SK-N-SH (cell line): Measurements from ENCODE around the gene CCDC169. TPM values are rescaled to one million over a fixed set of nuclear protein-coding genes. Genes with fewer than 3 reads are reported as not detected.
"Not testable (repeated sequence)": the region's sequence is repeated elsewhere in the genome, so short reads cannot be mapped to it uniquely, and the experiment has no call there.

Source experiments
- CTCF ChIA-PET: fragments of 300-600, 350-600 bp; formaldehyde crosslinking; extraction: SDS; loops from one replicate; lab custom pipeline; 2021; lab: Yijun Ruan, JAX
- POLR2A ChIA-PET: fragments of 350-600 bp; sonication (Branson Sonifier 250); formaldehyde crosslinking; extraction: SDS; loops from one replicate; lab custom pipeline; 2020; ENCODE audit warnings: antibody characterized with exemption, inconsistent platforms; lab: Yijun Ruan, JAX
- DNase-seq: peaks from one replicate; pipeline ENCODE4 v3.0.0; 2012
- H2AFZ ChIP-seq: fragments of 200-600 bp; sonication (generic); 2 replicates; pipeline ENCODE4 v1.8.1; 2016; ENCODE audit warnings: antibody characterized with exemption, mild to moderate bottlenecking, low read depth
- H3F3A ChIP-seq: fragments of 200-600 bp; sonication (generic); replicated peaks from 2 replicates; pipeline ENCODE3; 2016; ENCODE audit warnings: antibody characterized with exemption, mild to moderate bottlenecking; ENCODE audit not compliant: insufficient read depth
- H3K27ac ChIP-seq, 2 experiments: fragments of 200-500 bp in 1 of 2; fragments of 200-600 bp in 1 of 2; sonication (Bioruptor generic) in 1 of 2; sonication (generic), shearing (Covaris generic) in 1 of 2; 2 replicates each; pipeline versions ENCODE4 v1.5.1 to v1.6.1; 2014 to 2016; ENCODE audit warnings: low read depth in 2 of 2, inconsistent platforms in 1 of 2, low read length in 1 of 2, mild to moderate bottlenecking in 1 of 2, mixed read lengths in 1 of 2
- H3K27me3 ChIP-seq: fragments of 200-600 bp; sonication (generic), shearing (Covaris generic); 2 replicates; pipeline ENCODE4 v1.6.1; 2016; ENCODE audit warnings: mixed run types; ENCODE audit not compliant: insufficient read depth
- H3K36me3 ChIP-seq, 2 experiments: fragments of 200-500 bp in 1 of 2; fragments of 200-600 bp in 1 of 2; sonication (Bioruptor generic) in 1 of 2; sonication (generic) in 1 of 2; replicated peaks in 1 of 2; 2 replicates each; pipeline versions ENCODE3 to v1.5.1; 2014 to 2016; ENCODE audit warnings: low read length in 1 of 2, mild to moderate bottlenecking in 1 of 2; ENCODE audit not compliant: insufficient read depth in 2 of 2, control insufficient read depth in 1 of 2
- H3K4me1 ChIP-seq, 2 experiments: fragments of 200-500 bp in 1 of 2; fragments of 200-600 bp in 1 of 2; sonication (Bioruptor generic) in 1 of 2; sonication (generic), shearing (Covaris generic) in 1 of 2; 2 replicates each; pipeline versions ENCODE4 v1.5.1 to v1.6.1; 2014 to 2016; ENCODE audit warnings: low read depth in 1 of 2, low read length in 1 of 2, mixed run types in 1 of 2; ENCODE audit not compliant: insufficient read depth in 2 of 2, control insufficient read depth in 1 of 2
- H3K4me2 ChIP-seq: fragments of 200-600 bp; sonication (generic), shearing (Covaris generic); 2 replicates; pipeline ENCODE4 v1.6.1; 2017; ENCODE audit warnings: mixed run types
- H3K4me3 ChIP-seq, 2 experiments: fragments of 200-500 bp in 1 of 2; fragments of 200-600 bp in 1 of 2; sonication (Bioruptor generic) in 1 of 2; sonication (generic), shearing (Covaris generic) in 1 of 2; 2 replicates each; pipeline versions ENCODE4 v1.5.1 to v1.8.1; 2014 to 2016; ENCODE audit warnings: low read depth in 2 of 2, inconsistent platforms in 1 of 2, low read length in 1 of 2, mild to moderate bottlenecking in 1 of 2, mixed read lengths in 1 of 2, moderate library complexity in 1 of 2
- H3K79me2 ChIP-seq: fragments of 200-600 bp; sonication (generic); 2 replicates; pipeline ENCODE4 v1.8.1; 2017; ENCODE audit warnings: mild to moderate bottlenecking; ENCODE audit not compliant: insufficient read depth
- H3K9ac ChIP-seq: fragments of 200-600 bp; sonication (generic); 2 replicates; pipeline ENCODE4 v1.6.1; 2017; ENCODE audit warnings: mixed run types
- H3K9me2 ChIP-seq: fragments of 200-600 bp; sonication (generic); 2 replicates; pipeline ENCODE4 v1.6.1; 2017; ENCODE audit warnings: mixed run types
- H3K9me3 ChIP-seq: fragments of 200-600 bp; sonication (generic); 2 replicates; pipeline ENCODE4 v1.6.1; 2017; ENCODE audit warnings: mixed run types, mild to moderate bottlenecking, moderate library complexity
- H4K20me1 ChIP-seq: fragments of 200-600 bp; sonication (generic); 2 replicates; pipeline ENCODE4 v1.6.1; 2017; ENCODE audit warnings: mild to moderate bottlenecking, mixed run types; ENCODE audit not compliant: insufficient read depth
- GATA2 ChIP-seq: sonication (generic); formaldehyde crosslinking; IDR thresholded peaks from 2 replicates; pipeline ENCODE4 v1.5.0; 2020; ENCODE audit warnings: mild to moderate bottlenecking, missing genetic modification reagents
- JUND ChIP-seq: IDR thresholded peaks from 2 replicates; pipeline ENCODE4 v1.4.0; 2012
- MXI1 ChIP-seq: IDR thresholded peaks from 2 replicates; pipeline ENCODE4 v1.6.1; 2012; ENCODE audit warnings: mild to moderate bottlenecking, low read depth, low read length, improper control_type of control experiment
- NRF1 ChIP-seq: IDR thresholded peaks from 2 replicates; pipeline ENCODE4 v1.6.1; 2012; ENCODE audit warnings: low read depth, mild to moderate bottlenecking, low read length
- RCOR1 ChIP-seq: fragments of 150-350 bp; IDR thresholded peaks from 2 replicates; pipeline ENCODE4 v1.6.1; 2017; ENCODE audit warnings: antibody characterized with exemption, low read length
- RFX5 ChIP-seq: IDR thresholded peaks from 2 replicates; pipeline ENCODE4 v1.6.1; 2012; ENCODE audit warnings: mild to moderate bottlenecking, improper control_type of control experiment, low read length
- SMC3 ChIP-seq: IDR thresholded peaks from 2 replicates; pipeline ENCODE4 v1.6.1; 2012; ENCODE audit warnings: low read depth, low read length, improper control_type of control experiment
- TAF1 ChIP-seq: IDR thresholded peaks from 2 replicates; pipeline ENCODE4 v1.6.1; 2012; ENCODE audit warnings: low read depth, mild to moderate bottlenecking, low read length, moderate library complexity, borderline replicate concordance
- TEAD4 ChIP-seq: IDR thresholded peaks from 2 replicates; pipeline ENCODE4 v1.4.0; 2012; ENCODE audit warnings: mild to moderate bottlenecking, borderline replicate concordance; ENCODE audit not compliant: insufficient read depth
- WGBS: methylation state at CpG from one replicate; pipeline ENCODE4 v1.1.6; 2017; ENCODE audit warnings: low lambda C conversion rate; 5-methylcytosine and 5-hydroxymethylcytosine counted together
- polyA plus RNA-seq, 3 experiments: library from polyadenylated mRNA; depleted of rRNA; stranded (reverse); fragments of >200 nt; gene quantifications; 2 replicates each; pipeline ENCODE4 v1.2.3, GENCODE V29; 2012
- TF ChIP-seq, protein P1 (sequence below): IDR thresholded peaks from 2 replicates; pipeline ENCODE4 v1.4.0; 2012; ENCODE audit warnings: low read depth
- TF ChIP-seq, protein P2 (sequence below): fragments of 200-600 bp; sonication (generic); IDR thresholded peaks from 2 replicates; pipeline ENCODE4 v1.6.1; 2017; ENCODE audit warnings: antibody characterized with exemption, mild to moderate bottlenecking, moderate library complexity
- TF ChIP-seq, protein P3 (sequence below): fragments of 150-350 bp; IDR thresholded peaks from 2 replicates; pipeline ENCODE4 v1.6.1; 2016; ENCODE audit warnings: mild to moderate bottlenecking, low read depth, low read length
- TF ChIP-seq, protein P4 (sequence below): IDR thresholded peaks from 2 replicates; pipeline ENCODE4 v1.4.0; 2012; ENCODE audit warnings: low read depth, borderline replicate concordance

CCDC169 gene
- polyA plus RNA-seq, 1 of the 3 experiments (the other 2 are of a cell fraction) = 1.8 TPM

DNA sequence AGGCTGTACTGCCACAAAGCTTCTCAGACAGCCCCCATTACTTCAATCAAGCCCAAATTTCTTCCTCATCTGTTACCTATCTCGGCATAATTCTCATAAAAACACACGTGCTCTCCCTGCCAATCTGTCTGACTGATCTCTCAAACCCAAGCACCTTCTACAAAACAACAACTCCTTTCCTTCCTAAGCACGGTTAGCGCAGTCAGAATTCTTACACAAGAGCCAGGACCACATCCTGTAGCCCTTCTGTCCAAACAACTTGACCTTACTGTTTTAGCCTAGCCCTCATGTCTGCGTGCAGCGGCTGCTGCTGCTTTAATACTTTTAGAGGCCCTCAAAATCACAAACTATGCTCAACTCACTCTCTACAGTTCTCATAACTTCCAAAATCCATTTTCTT, 22.2 kb upstream of the CCDC169 start:
- POLR2A ChIA-PET, DNase-seq, H3K36me3 ChIP-seq, H3K9ac ChIP-seq, H3K9me2 ChIP-seq, H3K4me1 ChIP-seq, H3F3A ChIP-seq, H4K20me1 ChIP-seq, H3K4me2 ChIP-seq, H2AFZ ChIP-seq, H3K27ac ChIP-seq, H3K27me3 ChIP-seq, H3K9me3 ChIP-seq, H3K79me2 ChIP-seq, CTCF ChIA-PET, H3K4me3 ChIP-seq: not testable (repeated sequence)
- WGBS = 51% methylated on average over 5 of the region's 6 CpGs

DNA sequence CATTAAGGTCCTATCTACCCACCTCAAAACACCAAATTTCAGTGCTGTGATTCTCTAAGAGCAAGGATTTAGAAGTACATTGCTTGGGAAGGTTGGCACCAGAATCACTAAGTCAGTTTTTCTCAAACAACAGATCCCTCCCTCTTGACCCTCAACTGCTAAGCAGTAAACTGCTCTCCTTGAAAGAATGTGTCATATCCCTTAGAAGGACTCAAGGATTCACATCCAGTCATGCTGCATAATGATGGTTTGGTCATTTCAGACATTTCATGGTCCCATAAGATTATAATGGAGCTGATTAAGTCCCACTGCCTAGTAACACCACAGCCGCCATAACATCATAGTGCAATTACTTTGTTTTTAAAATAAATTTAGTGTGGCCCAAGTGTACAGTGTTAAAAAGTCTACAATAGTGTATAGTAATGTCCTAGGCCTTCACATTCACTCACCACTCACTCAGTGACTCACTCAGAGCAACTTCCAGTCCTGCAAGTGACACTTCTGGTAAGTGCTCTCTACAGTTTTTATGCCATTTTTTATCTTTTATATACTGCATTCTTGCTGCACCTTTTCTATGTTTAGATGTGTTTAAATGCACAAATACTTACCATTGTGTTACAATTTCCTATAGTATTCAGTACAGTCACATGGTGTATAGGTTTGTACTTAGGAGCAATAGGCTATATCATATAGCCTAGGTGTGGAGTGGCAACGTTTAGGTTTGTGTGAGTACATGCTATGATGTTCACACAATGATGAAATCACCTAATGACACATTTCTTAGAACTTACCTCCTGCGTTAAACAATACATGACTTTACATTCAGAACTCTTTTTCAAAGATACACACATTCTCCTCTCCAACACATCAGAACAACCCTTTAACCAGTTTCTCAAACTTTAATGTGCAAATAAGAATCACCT, 15.7 kb upstream of the CCDC169 start:
- Histone ChIP-seq H3K27me3 (no peaks in the 10 kb centered on the region), H3K4me3 (no peak overlapping the region), H3K9me2 (no peaks in the 10 kb centered on the region), H3K9ac (no peak overlapping the region), H2AFZ (no peak overlapping the region), H3K27ac (no peak overlapping the region), H3K4me2 (no peak overlapping the region), H3K9me3 (no peaks in the 10 kb centered on the region), H3F3A (no peaks in the 10 kb centered on the region), H3K79me2 (no peaks in the 10 kb centered on the region), H4K20me1 (no peaks in the 10 kb centered on the region), H3K4me1 (no peaks in the 10 kb centered on the region), H3K36me3 (peaks cover 3 to 7% of the 10 kb centered on the region in 2 experiments)
- ChIA-PET CTCF (interaction anchor here (1.3 to 2.2 kb wide), 2 partner anchors 17 to 30 kb away, joined by 3 to 7 read pairs; no protein-coding TSS in a partner anchor), POLR2A (no interaction called here)
- TF ChIP-seq SMC3 (no peak), JUND (no peak), MXI1 (no peak), TAF1 (no peak), RCOR1 (no peak), RFX5 (no peak), NRF1 (no peak), TEAD4 (no peak), GATA2 (CRISPR knock-in tag) (no peak)
- TF ChIP-seq, protein P1, sequence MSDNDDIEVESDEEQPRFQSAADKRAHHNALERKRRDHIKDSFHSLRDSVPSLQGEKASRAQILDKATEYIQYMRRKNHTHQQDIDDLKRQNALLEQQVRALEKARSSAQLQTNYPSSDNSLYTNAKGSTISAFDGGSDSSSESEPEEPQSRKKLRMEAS = no peak
- TF ChIP-seq, protein P2, sequence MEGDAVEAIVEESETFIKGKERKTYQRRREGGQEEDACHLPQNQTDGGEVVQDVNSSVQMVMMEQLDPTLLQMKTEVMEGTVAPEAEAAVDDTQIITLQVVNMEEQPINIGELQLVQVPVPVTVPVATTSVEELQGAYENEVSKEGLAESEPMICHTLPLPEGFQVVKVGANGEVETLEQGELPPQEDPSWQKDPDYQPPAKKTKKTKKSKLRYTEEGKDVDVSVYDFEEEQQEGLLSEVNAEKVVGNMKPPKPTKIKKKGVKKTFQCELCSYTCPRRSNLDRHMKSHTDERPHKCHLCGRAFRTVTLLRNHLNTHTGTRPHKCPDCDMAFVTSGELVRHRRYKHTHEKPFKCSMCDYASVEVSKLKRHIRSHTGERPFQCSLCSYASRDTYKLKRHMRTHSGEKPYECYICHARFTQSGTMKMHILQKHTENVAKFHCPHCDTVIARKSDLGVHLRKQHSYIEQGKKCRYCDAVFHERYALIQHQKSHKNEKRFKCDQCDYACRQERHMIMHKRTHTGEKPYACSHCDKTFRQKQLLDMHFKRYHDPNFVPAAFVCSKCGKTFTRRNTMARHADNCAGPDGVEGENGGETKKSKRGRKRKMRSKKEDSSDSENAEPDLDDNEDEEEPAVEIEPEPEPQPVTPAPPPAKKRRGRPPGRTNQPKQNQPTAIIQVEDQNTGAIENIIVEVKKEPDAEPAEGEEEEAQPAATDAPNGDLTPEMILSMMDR = no peak
- TF ChIP-seq, protein P3, sequence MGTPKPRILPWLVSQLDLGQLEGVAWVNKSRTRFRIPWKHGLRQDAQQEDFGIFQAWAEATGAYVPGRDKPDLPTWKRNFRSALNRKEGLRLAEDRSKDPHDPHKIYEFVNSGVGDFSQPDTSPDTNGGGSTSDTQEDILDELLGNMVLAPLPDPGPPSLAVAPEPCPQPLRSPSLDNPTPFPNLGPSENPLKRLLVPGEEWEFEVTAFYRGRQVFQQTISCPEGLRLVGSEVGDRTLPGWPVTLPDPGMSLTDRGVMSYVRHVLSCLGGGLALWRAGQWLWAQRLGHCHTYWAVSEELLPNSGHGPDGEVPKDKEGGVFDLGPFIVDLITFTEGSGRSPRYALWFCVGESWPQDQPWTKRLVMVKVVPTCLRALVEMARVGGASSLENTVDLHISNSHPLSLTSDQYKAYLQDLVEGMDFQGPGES = no peak
- TF ChIP-seq, protein P4, sequence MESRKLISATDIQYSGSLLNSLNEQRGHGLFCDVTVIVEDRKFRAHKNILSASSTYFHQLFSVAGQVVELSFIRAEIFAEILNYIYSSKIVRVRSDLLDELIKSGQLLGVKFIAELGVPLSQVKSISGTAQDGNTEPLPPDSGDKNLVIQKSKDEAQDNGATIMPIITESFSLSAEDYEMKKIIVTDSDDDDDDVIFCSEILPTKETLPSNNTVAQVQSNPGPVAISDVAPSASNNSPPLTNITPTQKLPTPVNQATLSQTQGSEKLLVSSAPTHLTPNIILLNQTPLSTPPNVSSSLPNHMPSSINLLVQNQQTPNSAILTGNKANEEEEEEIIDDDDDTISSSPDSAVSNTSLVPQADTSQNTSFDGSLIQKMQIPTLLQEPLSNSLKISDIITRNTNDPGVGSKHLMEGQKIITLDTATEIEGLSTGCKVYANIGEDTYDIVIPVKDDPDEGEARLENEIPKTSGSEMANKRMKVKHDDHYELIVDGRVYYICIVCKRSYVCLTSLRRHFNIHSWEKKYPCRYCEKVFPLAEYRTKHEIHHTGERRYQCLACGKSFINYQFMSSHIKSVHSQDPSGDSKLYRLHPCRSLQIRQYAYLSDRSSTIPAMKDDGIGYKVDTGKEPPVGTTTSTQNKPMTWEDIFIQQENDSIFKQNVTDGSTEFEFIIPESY = no peak
- WGBS = 90% methylated on average over 3 of the region's 3 CpGs
- DNase-seq = no peak
